ENCODE data around the gene PRMT1.

The PRMT1 gene

DNA sequence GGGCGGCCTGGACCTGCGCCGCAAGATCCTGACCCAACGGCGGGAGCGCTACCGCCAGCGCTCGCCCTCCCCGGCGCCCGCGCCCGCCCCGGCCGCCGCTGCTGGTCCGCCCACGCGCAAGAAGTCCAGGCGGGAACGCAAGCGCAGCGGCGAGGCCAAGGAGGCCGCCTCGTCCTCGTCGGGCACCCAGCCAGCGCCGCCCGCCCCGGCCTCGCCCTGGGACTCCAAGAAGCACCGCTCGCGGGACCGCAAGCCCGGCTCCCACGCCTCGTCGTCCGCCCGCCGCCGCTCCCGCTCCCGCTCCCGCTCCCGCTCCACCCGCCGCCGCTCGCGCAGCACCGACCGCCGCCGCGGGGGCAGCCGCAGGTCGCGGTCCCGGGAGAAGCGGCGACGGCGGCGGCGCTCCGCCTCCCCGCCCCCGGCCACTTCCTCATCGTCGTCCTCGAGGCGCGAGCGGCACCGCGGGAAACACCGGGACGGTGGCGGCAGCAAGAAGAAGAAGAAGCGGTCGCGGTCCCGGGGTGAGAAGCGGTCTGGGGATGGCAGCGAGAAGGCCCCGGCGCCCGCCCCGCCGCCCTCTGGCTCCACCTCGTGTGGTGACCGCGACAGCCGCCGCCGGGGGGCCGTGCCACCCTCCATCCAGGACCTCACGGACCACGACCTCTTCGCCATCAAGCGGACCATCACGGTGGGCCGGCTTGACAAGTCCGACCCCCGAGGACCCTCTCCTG, 25.1 kb upstream of the PRMT1 start:
- DNase-seq, result no peak

DNA sequence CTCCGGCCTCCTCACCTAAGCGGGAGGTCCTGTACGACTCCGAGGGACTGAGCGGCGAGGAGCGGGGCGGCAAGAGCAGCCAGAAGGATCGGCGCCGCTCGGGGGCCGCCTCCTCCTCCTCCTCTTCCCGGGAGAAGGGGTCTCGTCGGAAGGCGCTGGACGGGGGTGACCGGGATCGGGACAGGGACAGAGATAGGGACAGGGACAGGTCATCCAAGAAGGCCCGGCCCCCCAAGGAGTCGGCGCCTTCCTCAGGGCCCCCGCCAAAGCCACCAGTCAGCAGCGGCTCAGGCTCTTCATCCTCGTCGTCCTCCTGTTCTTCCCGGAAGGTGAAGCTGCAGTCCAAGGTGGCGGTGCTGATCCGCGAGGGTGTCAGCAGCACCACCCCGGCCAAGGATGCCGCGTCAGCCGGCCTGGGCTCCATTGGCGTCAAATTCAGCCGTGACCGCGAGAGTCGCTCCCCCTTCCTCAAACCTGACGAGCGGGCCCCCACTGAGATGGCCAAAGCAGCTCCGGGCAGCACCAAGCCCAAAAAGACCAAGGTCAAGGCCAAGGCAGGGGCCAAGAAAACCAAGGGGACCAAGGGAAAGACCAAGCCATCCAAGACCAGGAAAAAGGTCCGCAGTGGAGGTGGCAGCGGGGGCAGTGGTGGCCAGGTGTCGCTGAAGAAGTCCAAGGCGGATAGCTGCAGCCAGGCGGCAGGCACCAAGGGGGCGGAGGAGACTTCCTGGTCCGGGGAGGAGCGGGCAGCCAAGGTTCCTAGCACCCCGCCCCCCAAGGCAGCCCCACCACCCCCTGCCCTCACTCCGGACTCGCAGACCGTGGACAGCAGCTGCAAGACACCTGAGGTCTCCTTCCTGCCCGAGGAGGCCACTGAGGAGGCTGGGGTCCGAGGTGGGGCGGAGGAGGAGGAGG, 24.3 kb upstream of the PRMT1 start:
- no peak for DNase-seq

DNA sequence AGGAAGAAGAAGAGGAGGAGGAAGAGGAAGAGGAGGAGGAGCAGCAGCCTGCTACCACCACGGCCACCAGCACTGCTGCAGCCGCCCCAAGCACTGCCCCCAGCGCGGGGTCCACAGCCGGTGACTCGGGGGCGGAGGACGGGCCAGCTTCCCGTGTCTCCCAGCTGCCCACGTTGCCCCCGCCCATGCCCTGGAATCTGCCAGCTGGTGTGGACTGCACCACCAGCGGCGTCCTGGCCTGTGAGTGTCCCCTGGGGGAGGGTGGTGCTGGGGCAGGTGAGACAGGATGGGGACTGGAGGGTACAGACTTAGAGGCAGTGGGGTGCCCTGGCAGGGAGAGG, 23.6 kb upstream of the PRMT1 start:
- DNase-seq, result no peak

DNA sequence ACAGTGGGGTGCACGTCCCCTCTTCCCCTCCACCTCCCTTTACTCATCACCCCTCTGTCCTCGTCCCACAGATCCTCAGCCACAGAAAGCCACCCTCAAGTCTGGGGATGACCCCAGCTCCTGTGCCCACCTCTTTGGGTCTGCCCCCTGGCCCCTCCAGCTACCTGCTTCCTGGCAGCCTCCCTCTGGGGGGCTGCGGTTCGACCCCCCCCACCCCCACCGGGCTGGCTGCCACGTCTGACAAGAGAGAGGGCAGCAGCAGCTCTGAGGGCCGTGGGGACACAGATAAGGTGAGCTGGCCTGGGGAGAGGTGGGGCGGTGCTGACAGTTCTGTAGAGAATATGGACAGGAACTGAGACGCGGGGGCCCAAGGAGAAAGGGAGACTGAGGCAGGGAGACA, 22.5 kb upstream of the PRMT1 start:
- no peak for DNase-seq

DNA sequence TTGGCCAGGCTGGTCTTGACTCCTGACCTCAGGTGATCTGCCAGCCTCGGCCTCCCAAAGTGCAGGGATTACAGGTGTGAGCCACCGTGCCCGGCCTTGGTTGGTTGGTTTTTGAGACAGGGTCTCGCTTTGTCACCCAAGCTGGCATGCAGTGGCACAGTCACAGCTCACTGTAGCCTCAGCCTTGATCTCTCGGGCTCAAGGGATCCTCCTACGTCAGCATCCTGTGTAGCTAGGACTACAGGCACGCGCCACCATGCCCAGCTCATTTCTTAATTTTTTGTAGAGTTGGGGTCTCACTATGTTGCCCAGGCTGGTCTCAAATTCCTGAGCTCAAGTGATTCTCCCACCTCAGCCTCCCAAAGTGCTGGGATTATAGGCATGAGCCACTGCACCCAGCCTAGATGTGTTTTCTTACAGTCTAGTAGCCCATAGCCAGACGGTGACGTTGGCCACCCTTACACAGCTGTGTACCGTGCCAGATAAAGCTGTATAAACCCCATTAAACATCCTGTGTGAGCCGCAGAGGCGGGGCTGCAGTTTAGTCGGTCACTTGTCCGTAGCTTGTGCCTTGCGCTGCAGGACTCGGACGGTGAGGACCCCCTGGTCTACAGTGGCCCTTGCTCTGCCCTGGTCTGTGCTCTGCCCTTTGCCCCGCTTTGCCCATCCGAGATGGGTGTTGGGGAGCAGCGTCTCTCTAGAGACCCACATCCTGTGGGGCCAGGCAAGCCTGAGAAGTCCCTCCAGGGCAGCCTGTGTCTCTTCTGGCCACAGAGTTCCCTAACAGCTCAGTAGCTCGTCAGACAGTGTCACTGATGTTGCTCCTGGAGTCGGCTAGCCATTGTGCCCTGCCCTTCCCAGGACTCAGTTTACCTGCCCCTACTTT, 21.3 kb upstream of the PRMT1 start:
- DNase-seq, result no peak

DNA sequence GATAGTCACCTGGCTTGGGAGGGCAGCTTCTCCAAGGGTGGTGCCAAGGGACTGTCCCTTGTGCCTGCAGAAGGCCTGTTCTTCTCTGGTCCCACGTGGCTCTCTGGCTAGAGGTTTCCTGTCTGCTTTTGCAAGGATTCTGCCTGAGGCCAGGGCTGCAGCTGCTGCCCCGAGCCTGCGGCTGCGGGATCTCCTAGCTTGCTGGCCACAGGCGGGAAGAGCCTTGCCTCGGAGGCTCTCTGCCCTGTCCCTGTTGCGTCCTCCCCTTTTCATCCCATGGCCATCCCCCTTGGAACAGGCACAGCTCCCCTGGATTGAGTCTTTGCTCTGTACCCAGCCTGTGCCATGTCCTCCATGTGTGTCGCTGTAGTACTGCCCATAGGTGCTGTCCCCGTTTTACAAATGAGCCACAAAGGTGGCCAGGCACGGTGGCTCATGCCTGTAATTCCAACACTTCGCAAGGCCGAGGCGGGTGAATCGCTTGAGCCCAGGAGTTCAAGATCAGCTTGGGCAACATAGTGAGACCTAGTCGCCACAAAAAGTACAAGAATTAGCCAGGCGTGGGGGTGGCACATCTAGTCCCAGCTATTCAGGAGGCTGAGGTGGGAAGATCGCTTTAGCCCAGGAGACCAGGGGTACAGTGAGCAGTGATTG, 20.5 kb upstream of the PRMT1 start:
- no peak for DNase-seq

DNA sequence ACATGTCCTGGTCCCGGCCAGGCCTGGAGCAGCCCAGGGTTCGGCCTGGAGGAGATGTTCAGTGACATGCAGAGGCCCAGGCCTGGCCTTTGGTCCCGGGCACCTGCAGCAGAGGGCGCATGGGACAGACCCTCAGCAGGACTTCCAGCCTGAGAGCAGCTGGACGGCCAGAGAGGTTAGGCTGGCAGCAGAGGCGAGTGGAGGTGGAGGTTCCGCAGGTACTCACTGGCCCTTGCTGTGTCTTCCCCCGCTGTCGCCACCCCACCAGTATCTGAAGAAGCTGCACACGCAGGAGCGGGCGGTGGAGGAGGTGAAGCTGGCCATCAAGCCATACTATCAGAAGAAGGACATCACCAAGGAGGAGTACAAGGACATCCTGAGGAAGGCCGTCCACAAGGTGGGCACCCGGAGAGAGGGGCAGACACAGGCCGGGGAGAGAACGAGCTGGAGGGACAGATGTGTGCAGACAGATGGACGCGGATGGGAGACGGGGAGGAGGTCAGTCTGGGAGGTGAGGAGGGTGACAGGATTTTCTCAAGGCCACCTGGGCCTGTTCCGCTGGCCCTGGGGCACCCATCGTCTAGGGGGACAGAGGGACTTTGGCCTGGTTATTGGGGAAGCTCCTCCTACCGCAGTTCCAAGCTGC, 19.5 kb upstream of the PRMT1 start:
- no peak for DNase-seq

DNA sequence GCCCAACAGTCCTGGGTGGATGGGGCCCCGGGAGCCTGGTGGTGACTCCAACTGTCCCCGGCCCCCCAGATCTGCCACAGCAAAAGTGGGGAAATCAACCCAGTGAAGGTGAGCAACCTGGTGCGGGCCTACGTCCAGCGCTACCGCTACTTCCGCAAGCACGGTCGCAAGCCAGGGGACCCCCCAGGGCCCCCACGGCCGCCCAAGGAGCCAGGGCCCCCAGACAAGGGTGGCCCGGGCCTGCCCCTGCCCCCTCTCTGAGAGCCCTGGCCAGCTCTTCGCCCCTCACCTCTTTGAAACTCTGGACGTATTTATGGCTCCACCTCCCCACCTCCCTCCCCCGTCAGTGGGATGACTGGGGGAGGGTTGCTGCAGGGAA, 18.9 kb upstream of the PRMT1 start:
- no peak for DNase-seq

DNA sequence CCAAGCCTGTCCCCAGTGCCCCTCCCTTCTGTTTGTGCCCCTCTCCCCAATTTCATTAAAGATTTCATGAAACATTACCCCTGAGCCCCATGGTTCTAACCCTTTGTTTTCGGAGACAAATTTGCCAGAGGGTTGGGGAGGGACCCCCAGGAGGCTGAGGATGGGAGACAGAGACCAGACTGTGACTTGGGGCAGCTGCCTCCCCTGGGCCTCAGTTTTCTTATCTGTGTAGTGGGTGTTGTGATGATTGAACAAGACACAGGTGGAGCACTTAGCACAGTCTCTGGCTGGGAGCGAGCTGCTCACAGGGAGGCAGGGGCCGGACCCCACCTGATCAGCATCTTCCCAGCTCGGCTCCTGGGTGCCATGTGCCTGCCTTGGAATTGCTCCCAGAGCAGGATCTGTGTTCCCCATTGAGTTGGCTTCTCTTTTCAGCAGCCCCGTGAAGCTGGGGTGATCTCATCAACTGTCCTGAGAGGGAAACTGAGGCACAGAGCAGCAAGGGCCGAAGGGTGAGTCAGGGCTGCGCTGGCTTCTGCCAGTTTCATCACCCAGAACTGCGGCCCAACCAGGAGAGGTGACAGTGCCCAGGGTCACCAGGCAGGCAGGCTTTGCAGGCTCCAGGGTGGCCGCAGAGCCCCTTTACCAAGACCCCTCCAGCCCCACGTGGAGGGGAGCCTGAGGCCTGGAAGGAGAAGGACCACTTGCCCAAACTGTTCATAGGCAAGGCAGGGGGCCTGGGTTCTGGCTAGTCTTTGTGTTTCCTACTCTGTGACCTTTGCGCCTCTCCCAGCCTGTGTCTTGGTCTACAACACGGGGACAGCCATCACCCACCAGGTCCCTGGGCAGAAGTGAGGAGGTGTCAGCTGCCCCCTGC, 18.3 kb upstream of the PRMT1 start:
- DNase-seq, result no peak

DNA sequence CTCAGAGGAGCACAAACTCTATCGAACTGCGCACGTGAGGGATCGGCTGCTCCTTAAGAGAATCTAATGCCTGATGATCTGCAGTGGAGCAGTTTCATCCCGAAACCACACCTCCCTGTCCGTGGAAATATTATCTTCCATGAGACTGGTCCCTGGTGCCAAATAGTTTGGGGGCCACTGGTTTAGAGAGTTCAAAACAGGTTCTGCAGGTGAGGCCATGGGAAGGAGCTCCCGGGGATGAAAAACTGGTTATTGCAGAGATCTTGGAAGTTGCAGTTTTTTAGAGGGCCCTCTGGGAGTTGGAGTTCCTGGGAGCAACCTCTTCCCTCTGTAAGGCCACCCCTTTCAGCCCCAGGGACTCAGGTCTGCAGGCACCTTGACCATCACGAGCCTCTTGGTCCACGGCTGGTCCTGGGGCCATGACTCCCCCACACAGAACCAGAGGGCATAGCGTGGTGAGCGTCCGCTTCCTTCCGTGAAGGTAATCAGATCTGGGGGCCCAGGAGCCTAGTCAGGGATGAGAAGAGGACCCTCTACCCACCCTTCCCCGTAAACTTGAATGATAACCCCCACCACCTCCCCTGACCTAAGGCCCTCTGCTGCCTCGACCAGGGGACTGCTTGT, 16.6 kb upstream of the PRMT1 start:
- DNase-seq, result no peak

DNA sequence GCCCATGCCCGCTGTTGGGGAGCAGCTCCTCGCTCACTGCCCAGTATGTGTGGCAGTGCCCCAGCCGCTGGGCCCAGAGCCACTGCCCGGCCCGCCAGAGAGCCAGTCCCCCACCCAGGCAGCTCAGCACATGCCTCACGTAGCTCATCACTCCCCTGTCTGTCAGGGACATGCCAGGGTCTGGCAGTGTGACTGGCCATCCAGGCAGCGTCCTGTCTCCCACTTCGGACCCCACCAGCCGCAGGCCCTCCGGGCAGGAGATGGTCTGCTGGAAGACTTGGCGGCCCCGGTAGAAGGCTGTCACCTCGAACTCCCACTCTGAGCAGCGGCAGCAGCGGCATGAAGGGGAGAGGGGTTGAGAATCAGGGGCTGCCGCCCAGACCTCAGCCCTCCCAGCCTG, 15.1 kb upstream of the PRMT1 start:
- no peak for DNase-seq

DNA sequence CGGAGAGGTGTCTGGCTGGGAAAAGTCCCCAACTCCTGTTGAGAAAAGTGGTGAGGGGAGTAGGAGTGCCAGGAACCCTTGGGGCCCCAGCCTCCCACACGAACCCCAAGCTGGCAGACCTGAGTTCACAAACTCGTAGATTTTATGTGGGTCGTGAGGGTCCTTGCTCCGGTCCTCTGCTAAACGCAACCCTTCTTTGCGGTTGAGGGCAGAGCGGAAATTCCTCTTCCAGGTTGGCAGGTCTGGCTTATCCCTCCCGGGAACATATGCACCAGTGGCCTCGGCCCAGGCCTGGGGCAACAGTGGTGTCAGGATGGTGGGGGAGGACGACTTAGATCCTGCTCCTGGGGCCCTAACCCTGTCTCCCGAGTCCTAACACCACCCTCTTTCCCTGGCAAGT, 13.8 kb upstream of the PRMT1 start:
- no peak for DNase-seq

DNA sequence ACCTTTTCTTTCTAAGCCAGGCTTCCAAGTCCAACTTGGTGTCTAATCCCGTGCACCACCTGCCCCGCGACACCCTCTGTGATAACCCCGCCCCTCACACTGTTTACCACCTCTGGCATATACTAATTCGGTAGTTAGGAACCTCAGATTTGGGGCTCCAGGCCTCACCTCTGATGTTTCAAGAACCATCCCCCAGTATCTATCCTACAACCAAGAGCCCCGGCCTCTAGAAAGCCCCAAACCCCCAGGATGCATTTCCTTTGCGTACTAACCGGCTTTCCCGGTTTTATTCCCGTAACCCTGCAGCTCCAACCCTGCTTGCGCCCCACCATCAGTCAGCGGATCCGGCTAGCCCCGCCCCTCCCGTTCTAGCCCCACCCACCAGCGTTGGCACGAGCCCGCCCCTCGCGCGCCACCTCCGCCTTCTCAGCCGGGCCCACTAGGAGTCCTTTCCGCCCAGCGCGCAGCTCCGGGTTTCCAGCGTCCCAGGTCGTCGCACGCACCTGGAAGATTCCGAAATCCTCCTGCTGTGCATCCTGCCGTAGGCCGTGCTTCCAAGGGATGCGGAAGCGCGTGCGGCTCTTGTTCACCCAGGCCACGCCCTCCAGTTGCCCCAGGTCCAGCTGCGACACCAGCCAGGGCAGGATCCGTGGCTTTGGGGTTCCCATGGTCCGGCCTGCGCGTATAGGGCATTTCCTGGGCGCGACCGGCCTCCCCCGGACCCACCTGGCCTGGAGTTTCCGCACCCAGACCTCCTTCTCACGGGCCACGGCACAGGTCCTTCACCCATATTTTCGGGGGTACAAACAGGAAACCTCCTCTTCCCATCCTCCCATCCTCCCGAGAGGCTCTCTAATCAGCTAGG, 12.7 kb upstream of the PRMT1 start:
- DNase-seq, result peak; percentile 82

DNA sequence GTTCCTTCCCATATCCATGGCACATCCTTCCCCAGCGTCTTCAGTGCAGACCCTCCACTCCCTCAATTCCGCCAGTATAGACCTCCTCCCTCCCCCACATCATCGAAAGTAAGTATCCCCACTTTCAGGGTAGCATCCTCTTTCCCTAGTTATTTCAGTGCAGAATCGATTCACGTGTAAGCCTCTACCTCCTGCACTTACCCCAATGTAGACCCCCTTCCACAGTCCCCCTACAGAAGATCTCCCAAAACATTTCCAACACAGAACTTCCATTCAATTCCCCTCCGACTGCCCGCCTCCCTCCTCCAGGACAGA, 12.1 kb upstream of the PRMT1 start:
- DNase-seq, result no peak

DNA sequence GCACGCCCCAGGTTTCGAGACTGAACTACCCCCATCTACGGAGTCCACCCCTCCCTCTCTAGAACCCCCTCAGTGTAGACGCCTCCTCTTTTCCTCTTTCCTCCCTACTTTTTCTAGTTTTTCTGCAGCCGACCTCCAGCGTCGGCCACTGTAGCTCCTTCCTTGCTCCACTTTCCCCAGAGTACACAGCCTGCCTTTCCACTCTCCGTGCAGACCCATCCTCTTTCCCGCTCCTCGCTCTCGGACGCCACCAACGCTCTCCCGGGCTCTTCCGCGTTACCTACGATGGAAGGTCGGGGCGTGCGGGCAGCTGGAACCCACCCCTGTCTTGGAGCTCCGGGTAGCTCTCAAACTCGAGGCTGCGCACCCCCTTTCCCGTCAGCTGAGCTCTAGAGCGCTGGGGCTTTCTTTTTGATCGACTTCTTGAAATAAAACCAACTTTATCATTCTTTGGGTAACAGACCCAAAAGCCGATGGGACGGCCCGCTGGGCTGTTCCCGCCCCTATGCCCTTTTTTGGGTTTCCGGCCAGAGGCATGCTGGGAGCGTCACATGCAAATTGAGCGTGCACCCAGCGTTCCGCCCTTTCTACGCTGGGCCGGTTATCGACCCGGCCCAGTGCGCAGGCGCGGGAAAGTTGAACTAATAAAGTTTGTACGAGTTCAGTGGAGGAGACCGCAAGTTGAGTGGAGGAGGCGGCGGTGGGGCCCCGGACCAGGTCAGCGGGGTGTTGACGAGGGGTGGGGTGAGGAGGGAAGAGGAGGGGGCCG, 11.5 kb upstream of the PRMT1 start, which contains the start of the genes BCL2L12 and IRF3:
TSS of gene BCL2L12 (plus strand) at position 583 of the 769 bp plus-strand sequence. CDS start 760 bp downstream, outside the sequence.
TSS of gene IRF3 (minus strand) at position 507 of the 769 bp plus-strand sequence. CDS start 1,019 bp downstream, outside the sequence.
- peak; percentile 97 for DNase-seq

DNA sequence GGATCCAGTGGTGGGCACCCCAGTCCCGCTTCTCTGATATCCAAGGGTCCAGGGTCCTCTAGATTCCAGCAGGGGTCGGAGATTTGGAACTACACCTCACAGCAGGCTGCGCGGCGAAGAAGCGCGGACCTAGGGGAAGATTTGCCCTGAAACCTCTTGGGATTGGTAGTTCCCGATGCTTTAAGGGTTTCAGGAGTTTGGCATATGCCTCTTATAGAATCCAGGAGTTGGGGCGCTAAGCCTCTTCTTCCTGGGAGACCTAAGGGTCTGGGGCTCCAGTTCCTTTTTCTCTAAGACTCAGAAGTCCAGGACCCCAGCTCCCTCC, 11.0 kb upstream of the PRMT1 start:
- DNase-seq, result no peak

DNA sequence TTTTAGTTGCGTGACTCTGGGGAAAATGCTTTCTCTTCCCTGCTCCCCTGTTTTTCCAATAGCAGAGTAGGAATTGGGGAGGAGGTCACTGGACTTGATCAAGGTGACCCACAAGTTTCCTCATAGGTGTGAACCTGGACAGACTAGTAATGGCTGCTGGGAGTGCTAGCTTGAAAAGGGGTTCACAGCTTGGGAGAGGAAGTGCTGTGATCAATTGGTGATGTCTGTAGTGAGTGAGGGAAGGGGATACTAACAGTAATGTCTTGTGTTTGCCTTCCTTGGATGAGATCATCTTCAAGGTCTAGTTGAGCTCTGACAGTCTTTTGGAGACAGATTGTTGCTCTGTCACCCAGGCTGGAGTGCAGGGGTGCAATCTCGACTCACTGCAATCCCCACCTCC, 9.6 kb upstream of the PRMT1 start:
- no peak for DNase-seq

DNA sequence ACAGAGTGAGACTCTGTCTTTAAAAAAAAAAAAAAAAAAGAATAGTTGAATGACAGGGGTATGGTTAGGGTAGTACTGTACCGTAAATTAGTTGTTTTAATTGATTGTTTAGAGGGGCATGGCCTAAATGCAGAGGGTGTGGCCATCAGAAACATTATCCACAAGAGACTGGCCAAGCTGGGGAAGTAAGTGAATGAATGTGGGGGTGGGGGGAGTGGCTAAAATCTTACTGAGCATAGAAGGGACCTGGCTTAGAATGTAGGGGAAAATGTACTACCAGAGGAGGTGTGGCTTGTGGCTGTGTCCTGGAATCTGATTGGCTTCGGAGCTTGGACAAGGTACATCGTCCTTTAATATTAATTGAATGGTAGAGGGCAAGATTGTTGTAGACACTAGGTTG, 7.6 kb upstream of the PRMT1 start:
- no peak for DNase-seq

Data from EL (cell line).